Measurements from ENCODE around the gene TLCD1.

- no peak for TF ChIP-seq POLR2A (IDR thresholded peaks at IDR 0.05)
- TF ChIP-seq CTCF (IDR thresholded peaks at IDR 0.05 in 8 of 11, conservative IDR thresholded peaks at IDR 0.05 in 3 of 11) = no peak
Measured at GRCh38 chr17:28724500-28725165, 1.4 kb downstream of the TLCD1 start.

All from spleen (tissue), 7 donors.